ENCODE measurements around the gene PNPLA7.

The PNPLA7 gene

GRCh38 chr9:137509198-137509597 is 41.0 kb downstream of the PNPLA7 start:
- Histone ChIP-seq H3K4me3 (ENCODE audit: low read depth in 1 of 2, low read length in 1 of 2) (no peak overlapping the region), H3K4me1 (ENCODE audit: control insufficient read depth in 1 of 2, insufficient read depth in 1 of 2, low read depth in 1 of 2, low read length in 1 of 2) (no peaks in the 10 kb centered on the region), H3K27me3 (no peaks in the 10 kb centered on the region), H3K9me3 (no peaks in the 10 kb centered on the region), H3K36me3 (no peaks in the 10 kb centered on the region), H3K27ac (no peak overlapping the region)
- no peak for TF ChIP-seq CTCF (IDR thresholded peaks at IDR 0.05)

GRCh38 chr9:137506702-137507171 is 43.5 kb downstream of the PNPLA7 start:
- no peak overlapping the region for H3K4me3 ChIP-seq (ENCODE audit: low read depth in 1 of 2, low read length in 1 of 2)
- H3K27ac ChIP-seq = no peak overlapping the region
- no peaks in the 10 kb centered on the region for H3K4me1 ChIP-seq (ENCODE audit: control insufficient read depth in 1 of 2, insufficient read depth in 1 of 2, low read depth in 1 of 2, low read length in 1 of 2)
- no peaks in the 10 kb centered on the region for H3K27me3 ChIP-seq
- H3K9me3 ChIP-seq = no peaks in the 10 kb centered on the region
- no peak for TF ChIP-seq CTCF (IDR thresholded peaks at IDR 0.05)
- H3K36me3 ChIP-seq = no peaks in the 10 kb centered on the region

GRCh38 chr9:137506274-137506673 is 43.9 kb downstream of the PNPLA7 start:
- H3K4me3 ChIP-seq (ENCODE audit: low read depth in 1 of 2, low read length in 1 of 2) = no peak overlapping the region
- H3K36me3 ChIP-seq = no peaks in the 10 kb centered on the region
- H3K27me3 ChIP-seq = no peaks in the 10 kb centered on the region
- no peak overlapping the region for H3K27ac ChIP-seq
- TF ChIP-seq CTCF (IDR thresholded peaks at IDR 0.05) = no peak
- H3K4me1 ChIP-seq (ENCODE audit: control insufficient read depth in 1 of 2, insufficient read depth in 1 of 2, low read depth in 1 of 2, low read length in 1 of 2) = no peaks in the 10 kb centered on the region
- no peaks in the 10 kb centered on the region for H3K9me3 ChIP-seq

GRCh38 chr9:137505421-137506140 is 44.6 kb downstream of the PNPLA7 start:
- H3K27ac ChIP-seq = no peak overlapping the region
- H3K27me3 ChIP-seq = no peaks in the 10 kb centered on the region
- H3K36me3 ChIP-seq = no peaks in the 10 kb centered on the region
- TF ChIP-seq CTCF (IDR thresholded peaks at IDR 0.05) = no peak
- no peak overlapping the region for H3K4me3 ChIP-seq (ENCODE audit: low read depth in 1 of 2, low read length in 1 of 2)
- no peaks in the 10 kb centered on the region for H3K4me1 ChIP-seq (ENCODE audit: control insufficient read depth in 1 of 2, insufficient read depth in 1 of 2, low read depth in 1 of 2, low read length in 1 of 2)
- no peaks in the 10 kb centered on the region for H3K9me3 ChIP-seq

- H3K9me3 ChIP-seq = no peaks in the 10 kb centered on the region
- no peaks in the 10 kb centered on the region for H3K27me3 ChIP-seq
- H3K36me3 ChIP-seq = no peaks in the 10 kb centered on the region
- no peak for TF ChIP-seq CTCF (IDR thresholded peaks at IDR 0.05)
- H3K4me3 ChIP-seq (ENCODE audit: low read depth in 1 of 2, low read length in 1 of 2) = no peak overlapping the region
- no peaks in the 10 kb centered on the region for H3K4me1 ChIP-seq (ENCODE audit: control insufficient read depth in 1 of 2, insufficient read depth in 1 of 2, low read depth in 1 of 2, low read length in 1 of 2)
- no peak overlapping the region for H3K27ac ChIP-seq
These were observed 45.8 kb downstream of the PNPLA7 start for GRCh38 chr9:137504432-137504777.
